K562 (cell line): ENCODE measurements around the gene GATAD2B. TPM values are rescaled to one million over a fixed set of nuclear protein-coding genes. Genes with fewer than 3 reads are reported as not detected.

Experiments used
- ARHGAP35 ChIP-seq: fragments of 450-650 bp; IDR thresholded peaks from 2 replicates; pipeline ENCODE4 v1.6.1; 2018; ENCODE audit not compliant: partially characterized antibody
- CBX3 ChIP-seq, 2 experiments: IDR thresholded peaks; 1 replicate in 1 of 2; 2 replicates in 1 of 2; pipeline ENCODE4 v1.6.1; 2012; ENCODE audit warnings: inconsistent platforms in 2 of 2, low read length in 2 of 2, borderline replicate concordance in 1 of 2, control low read depth in 1 of 2
- CREB3L1 ChIP-seq: fragments of 450-650 bp; IDR thresholded peaks from 2 replicates; pipeline ENCODE4 v1.6.1; 2014; ENCODE audit warnings: low read depth, mild to moderate bottlenecking, moderate library complexity, borderline replicate concordance
- CREM ChIP-seq: IDR thresholded peaks from 2 replicates; pipeline ENCODE4 v1.6.1; 2014; ENCODE audit warnings: antibody characterized with exemption, low read depth
- HOXB6 ChIP-seq: fragments of 250-450 bp; sonication (Bioruptor Pico); IDR thresholded peaks from 2 replicates; pipeline ENCODE4 v1.5.1; 2022; ENCODE audit warnings: mild to moderate bottlenecking, borderline replicate concordance
- KAT7 ChIP-seq: sonication (generic); formaldehyde crosslinking; IDR thresholded peaks from 2 replicates; pipeline ENCODE4 v1.8.0; 2022; ENCODE audit warnings: missing genetic modification reagents, mild to moderate bottlenecking, borderline replicate concordance
- MAFF ChIP-seq: IDR thresholded peaks from 2 replicates; pipeline ENCODE4 v1.6.1; 2012; ENCODE audit warnings: low read length, improper control_type of control experiment
- MECOM ChIP-seq: fragments of 250-450 bp; sonication (Bioruptor Pico); IDR thresholded peaks from 2 replicates; pipeline ENCODE4 v1.8.0; 2022; ENCODE audit warnings: inconsistent platforms
- MEF2D ChIP-seq: conservative IDR thresholded peaks from 2 replicates; pipeline ENCODE4 v1.6.1; 2016; ENCODE audit warnings: low read depth, missing genetic modification characterization, missing compliant biosample characterization
- NFE2 ChIP-seq: IDR thresholded peaks from 2 replicates; pipeline ENCODE4 v1.6.1; 2014; ENCODE audit warnings: antibody characterized with exemption, low read depth
- PHB2 ChIP-seq: fragments of 450-650 bp; IDR thresholded peaks from 2 replicates; pipeline ENCODE4 v1.6.1; 2017; ENCODE audit warnings: low read depth
- RAD21 ChIP-seq, 2 experiments: fragments of 250-450 bp in 1 of 2; fragments of 450-650 bp in 1 of 2; sonication (Bioruptor Pico) in 1 of 2; formaldehyde crosslinking in 1 of 2; IDR thresholded peaks in 1 of 2; conservative IDR thresholded peaks in 1 of 2; 2 replicates each; pipeline versions ENCODE4 v1.4.0 to v1.8.0; 2020 to 2022; ENCODE audit warnings: mild to moderate bottlenecking in 2 of 2, moderate library complexity in 1 of 2
- ZKSCAN8 ChIP-seq: fragments of 200-800 bp; sonication (Bioruptor generic); IDR thresholded peaks from 2 replicates; pipeline ENCODE4 v1.6.1; 2016; ENCODE audit warnings: missing genetic modification characterization, missing compliant biosample characterization
- ZNF212 ChIP-seq: fragments of 450-650 bp; formaldehyde crosslinking; IDR thresholded peaks from 2 replicates; pipeline ENCODE4 v1.4.0; 2020; ENCODE audit warnings: mild to moderate bottlenecking
- ZNF830 ChIP-seq: fragments of 250-450 bp; sonication (Bioruptor Pico); IDR thresholded peaks from 2 replicates; pipeline ENCODE4 v1.5.0; 2021; ENCODE audit warnings: mild to moderate bottlenecking
- polyA plus RNA-seq, 8 experiments: library from polyadenylated mRNA; depleted of rRNA in 4 of 8; stranded (reverse) in 5 of 8; unstranded in 3 of 8; fragments of >200 nt; fragmentation: Nextera tagmentation in 2 of 8; fragmentation: Illumina TruSeq in 1 of 8; extraction: Ambion mirVana in 2 of 8; extraction: Trizol in 1 of 8; gene quantifications; 2 replicates each; pipeline versions ENCODE4 v1.2.1 to v1.2.3, GENCODE V29; 2011 to 2014; ENCODE audit warnings: inconsistent platforms in 1 of 8, missing spikeins in 1 of 8
- total RNA-seq, 7 experiments: library from RNA; depleted of rRNA in 6 of 7; stranded (reverse); fragments of >200 nt in 6 of 7; fragmentation: Illumina TruSeq in 2 of 7; extraction: Trizol in 2 of 7; gene quantifications; 2 replicates each; pipeline versions ENCODE4 v1.2.1 to v1.2.3, GENCODE V29; 2011 to 2021; ENCODE audit warnings: low replicate concordance in 1 of 7
- TF ChIP-seq, protein P1 (sequence below): fragments of 200-600 bp; sonication (generic); IDR thresholded peaks from one replicate; pipeline ENCODE4 v1.6.1; 2012; ENCODE audit warnings: mild to moderate bottlenecking, low read depth, low read length, inconsistent platforms

Gene GATAD2B
- total and polyA plus RNA-seq, 9 of the 15 experiments (the other 6 are each of a cell fraction or from before 2014, with no cell fraction given): 1.5 to 40.2 (median 4.9) TPM

- TF ChIP-seq, protein P1, sequence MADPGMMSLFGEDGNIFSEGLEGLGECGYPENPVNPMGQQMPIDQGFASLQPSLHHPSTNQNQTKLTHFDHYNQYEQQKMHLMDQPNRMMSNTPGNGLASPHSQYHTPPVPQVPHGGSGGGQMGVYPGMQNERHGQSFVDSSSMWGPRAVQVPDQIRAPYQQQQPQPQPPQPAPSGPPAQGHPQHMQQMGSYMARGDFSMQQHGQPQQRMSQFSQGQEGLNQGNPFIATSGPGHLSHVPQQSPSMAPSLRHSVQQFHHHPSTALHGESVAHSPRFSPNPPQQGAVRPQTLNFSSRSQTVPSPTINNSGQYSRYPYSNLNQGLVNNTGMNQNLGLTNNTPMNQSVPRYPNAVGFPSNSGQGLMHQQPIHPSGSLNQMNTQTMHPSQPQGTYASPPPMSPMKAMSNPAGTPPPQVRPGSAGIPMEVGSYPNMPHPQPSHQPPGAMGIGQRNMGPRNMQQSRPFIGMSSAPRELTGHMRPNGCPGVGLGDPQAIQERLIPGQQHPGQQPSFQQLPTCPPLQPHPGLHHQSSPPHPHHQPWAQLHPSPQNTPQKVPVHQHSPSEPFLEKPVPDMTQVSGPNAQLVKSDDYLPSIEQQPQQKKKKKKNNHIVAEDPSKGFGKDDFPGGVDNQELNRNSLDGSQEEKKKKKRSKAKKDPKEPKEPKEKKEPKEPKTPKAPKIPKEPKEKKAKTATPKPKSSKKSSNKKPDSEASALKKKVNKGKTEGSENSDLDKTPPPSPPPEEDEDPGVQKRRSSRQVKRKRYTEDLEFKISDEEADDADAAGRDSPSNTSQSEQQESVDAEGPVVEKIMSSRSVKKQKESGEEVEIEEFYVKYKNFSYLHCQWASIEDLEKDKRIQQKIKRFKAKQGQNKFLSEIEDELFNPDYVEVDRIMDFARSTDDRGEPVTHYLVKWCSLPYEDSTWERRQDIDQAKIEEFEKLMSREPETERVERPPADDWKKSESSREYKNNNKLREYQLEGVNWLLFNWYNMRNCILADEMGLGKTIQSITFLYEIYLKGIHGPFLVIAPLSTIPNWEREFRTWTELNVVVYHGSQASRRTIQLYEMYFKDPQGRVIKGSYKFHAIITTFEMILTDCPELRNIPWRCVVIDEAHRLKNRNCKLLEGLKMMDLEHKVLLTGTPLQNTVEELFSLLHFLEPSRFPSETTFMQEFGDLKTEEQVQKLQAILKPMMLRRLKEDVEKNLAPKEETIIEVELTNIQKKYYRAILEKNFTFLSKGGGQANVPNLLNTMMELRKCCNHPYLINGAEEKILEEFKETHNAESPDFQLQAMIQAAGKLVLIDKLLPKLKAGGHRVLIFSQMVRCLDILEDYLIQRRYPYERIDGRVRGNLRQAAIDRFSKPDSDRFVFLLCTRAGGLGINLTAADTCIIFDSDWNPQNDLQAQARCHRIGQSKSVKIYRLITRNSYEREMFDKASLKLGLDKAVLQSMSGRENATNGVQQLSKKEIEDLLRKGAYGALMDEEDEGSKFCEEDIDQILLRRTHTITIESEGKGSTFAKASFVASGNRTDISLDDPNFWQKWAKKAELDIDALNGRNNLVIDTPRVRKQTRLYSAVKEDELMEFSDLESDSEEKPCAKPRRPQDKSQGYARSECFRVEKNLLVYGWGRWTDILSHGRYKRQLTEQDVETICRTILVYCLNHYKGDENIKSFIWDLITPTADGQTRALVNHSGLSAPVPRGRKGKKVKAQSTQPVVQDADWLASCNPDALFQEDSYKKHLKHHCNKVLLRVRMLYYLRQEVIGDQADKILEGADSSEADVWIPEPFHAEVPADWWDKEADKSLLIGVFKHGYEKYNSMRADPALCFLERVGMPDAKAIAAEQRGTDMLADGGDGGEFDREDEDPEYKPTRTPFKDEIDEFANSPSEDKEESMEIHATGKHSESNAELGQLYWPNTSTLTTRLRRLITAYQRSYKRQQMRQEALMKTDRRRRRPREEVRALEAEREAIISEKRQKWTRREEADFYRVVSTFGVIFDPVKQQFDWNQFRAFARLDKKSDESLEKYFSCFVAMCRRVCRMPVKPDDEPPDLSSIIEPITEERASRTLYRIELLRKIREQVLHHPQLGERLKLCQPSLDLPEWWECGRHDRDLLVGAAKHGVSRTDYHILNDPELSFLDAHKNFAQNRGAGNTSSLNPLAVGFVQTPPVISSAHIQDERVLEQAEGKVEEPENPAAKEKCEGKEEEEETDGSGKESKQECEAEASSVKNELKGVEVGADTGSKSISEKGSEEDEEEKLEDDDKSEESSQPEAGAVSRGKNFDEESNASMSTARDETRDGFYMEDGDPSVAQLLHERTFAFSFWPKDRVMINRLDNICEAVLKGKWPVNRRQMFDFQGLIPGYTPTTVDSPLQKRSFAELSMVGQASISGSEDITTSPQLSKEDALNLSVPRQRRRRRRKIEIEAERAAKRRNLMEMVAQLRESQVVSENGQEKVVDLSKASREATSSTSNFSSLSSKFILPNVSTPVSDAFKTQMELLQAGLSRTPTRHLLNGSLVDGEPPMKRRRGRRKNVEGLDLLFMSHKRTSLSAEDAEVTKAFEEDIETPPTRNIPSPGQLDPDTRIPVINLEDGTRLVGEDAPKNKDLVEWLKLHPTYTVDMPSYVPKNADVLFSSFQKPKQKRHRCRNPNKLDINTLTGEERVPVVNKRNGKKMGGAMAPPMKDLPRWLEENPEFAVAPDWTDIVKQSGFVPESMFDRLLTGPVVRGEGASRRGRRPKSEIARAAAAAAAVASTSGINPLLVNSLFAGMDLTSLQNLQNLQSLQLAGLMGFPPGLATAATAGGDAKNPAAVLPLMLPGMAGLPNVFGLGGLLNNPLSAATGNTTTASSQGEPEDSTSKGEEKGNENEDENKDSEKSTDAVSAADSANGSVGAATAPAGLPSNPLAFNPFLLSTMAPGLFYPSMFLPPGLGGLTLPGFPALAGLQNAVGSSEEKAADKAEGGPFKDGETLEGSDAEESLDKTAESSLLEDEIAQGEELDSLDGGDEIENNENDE: no peak
- TF ChIP-seq ZNF830 (CRISPR knock-in tag): no peak
- TF ChIP-seq ZKSCAN8 (CRISPR knock-in tag): no peak
- TF ChIP-seq PHB2: no peak
- TF ChIP-seq ZNF212 (CRISPR knock-in tag): no peak
- TF ChIP-seq MEF2D (tag): no peak
- peak; percentile 89 for TF ChIP-seq CREM
- no peak for TF ChIP-seq MECOM (CRISPR knock-in tag)
- TF ChIP-seq MAFF: no peak
- no peak for TF ChIP-seq CBX3 (IDR thresholded peaks at IDR 0.05; ENCODE audit: borderline replicate concordance in 1 of 2, low read length in 2 of 2)
- TF ChIP-seq ARHGAP35: no peak
- TF ChIP-seq NFE2: no peak
- TF ChIP-seq HOXB6 (CRISPR knock-in tag): no peak
- no peak for TF ChIP-seq RAD21 (CRISPR knock-in tag; conservative IDR thresholded peaks at IDR 0.05 in 1 of 2, IDR thresholded peaks at IDR 0.05 in 1 of 2)
- TF ChIP-seq CREB3L1: no peak
- no peak for TF ChIP-seq KAT7 (CRISPR knock-in tag)
Observed at GRCh38 chr1:153963030-153963849, 40.5 kb upstream of the GATAD2B start, which contains the start of gene SLC39A1 (continued).
